ENCODE data around the gene UXS1.
A peak's percentile ranks its signal among the peaks of the same experiment; 100 is the strongest.

The UXS1 gene

DNA sequence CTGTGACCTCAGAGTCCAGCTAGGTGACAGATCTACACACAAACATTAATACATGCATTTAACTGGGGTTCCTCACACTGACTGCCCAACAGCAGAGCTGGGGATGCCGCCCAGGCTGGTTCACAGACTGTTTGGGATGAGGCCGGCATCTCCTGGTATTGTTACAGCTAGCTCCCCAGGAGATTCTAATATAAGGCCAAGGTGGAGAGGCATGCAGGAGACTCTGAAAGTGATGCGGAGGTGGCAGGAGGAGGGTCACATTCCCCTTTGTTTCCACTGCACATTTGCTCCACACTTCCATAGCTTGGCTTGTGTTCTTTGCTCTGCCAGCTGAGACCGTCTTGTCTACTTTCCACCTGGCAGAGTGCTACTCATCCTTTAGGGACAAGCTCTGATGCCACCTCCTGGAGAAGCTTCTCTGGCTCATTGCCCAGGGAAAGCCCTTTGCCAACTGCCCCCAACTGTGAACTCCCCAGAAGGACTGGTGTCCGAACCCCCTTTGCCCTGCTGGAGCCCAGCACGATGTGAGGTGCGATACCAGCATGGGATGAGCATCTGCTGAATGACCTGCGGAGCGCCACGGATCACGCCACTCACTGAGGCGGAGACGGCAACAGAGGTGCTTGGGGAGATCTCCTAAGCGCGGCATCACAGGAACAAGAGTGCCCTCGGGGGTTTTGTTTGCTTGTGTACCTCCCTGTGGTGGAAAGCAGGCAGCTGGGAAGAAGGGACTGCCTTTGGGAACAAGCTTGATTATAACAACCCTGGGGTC is 88.8 kb downstream of the UXS1 start:
- Mint-ChIP-seq H3K4me1 (peaks cover 17% of the 10 kb centered on the region), H3K27me3 (no peaks in the 10 kb centered on the region), H3K4me3 (no peak overlapping the region), H3K9me3 (no peaks in the 10 kb centered on the region), H3K27ac (no peak overlapping the region), H3K36me3 (peaks cover 19% of the 10 kb centered on the region)
- no peak for ATAC-seq

DNA sequence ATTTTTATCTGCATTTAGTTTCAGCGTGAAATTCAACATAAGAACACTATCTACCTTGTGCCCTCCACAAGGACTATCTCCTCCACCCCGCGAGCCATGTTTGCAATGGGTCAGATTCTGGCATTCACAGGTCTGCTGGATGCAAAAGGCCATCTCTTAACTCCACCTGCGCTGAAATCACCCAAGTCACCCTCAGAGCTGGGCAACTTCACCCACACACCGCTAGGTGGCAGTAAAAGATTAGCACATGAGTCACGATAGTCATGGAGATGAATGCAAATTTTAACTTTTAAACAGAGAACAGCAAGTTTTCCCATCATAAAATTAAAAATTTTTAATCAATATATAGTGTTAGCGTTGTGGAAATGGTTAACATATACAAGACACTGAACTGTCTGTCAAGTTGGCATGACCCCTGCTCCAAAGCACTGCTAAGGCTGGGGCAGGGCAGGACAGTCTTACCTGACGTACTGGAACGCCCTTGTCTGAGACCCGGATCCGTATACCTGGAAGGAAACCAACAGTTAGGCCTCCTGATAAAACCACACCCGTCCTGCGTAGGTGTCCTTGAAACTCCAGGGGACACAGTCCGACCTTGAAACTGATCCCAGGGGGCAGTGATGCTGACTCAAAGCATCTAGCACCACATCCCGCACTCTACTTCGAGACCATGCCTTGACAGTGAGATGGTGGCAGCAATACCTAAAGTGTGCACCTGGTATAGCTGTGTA is 89.6 kb downstream of the UXS1 start:
- no peak overlapping the region for H3K27ac Mint-ChIP-seq
- peak; percentile 54 for ATAC-seq
- no peaks in the 10 kb centered on the region for H3K27me3 Mint-ChIP-seq
- peaks cover 17% of the 10 kb centered on the region for H3K4me1 Mint-ChIP-seq
- no peaks in the 10 kb centered on the region for H3K9me3 Mint-ChIP-seq
- peaks cover 25% of the 10 kb centered on the region for H3K36me3 Mint-ChIP-seq
- no peak overlapping the region for H3K4me3 Mint-ChIP-seq

DNA sequence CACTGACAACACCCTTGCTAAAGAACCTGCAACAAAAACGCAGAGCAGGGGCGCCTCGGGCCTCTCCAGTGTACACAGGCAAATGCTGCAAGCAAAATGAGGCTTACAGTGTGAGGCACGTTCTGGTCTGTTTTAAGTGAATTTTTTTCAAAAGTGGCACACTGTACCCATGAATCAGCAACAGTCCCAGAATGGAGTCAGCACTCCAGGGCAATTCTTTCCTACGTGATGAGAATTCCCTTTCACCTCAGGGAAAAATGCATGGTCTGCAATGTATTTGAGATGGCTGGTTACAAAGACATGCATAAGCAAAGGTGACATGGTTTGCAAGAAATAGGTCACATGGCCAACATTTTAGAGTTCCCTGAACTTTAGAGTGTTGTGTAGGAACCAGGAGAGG is 94.4 kb downstream of the UXS1 start:
- ATAC-seq = no peak
- H3K27ac Mint-ChIP-seq = no peak overlapping the region
- no peak overlapping the region for H3K4me3 Mint-ChIP-seq
- no peaks in the 10 kb centered on the region for H3K9me3 Mint-ChIP-seq
- no peaks in the 10 kb centered on the region for H3K27me3 Mint-ChIP-seq
- H3K4me1 Mint-ChIP-seq = peaks cover 20% of the 10 kb centered on the region
- H3K36me3 Mint-ChIP-seq = peaks cover 49% of the 10 kb centered on the region

DNA sequence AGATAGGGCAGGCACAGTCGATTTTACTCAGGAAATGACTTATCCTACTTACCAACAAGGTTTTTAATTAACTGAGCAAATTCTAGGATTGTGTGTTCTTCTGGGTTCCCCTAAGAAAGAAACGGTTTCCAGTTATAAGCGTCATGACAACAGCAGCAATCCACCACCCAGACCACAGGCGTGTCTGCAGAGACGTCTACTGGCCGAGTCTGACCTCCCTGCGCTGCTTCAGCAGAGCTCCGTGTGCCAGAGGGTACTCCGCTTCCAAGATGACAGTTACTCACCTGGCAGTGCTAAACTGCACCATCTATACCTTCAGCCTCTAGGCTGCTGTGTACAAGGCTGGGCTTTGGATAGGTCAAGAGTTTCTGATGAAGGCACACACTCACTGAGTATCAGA is 95.4 kb downstream of the UXS1 start:
- H3K4me3 Mint-ChIP-seq = no peak overlapping the region
- no peak overlapping the region for H3K27ac Mint-ChIP-seq
- ATAC-seq = no peak
- peaks cover 59% of the 10 kb centered on the region for H3K36me3 Mint-ChIP-seq
- H3K4me1 Mint-ChIP-seq = peaks cover 14% of the 10 kb centered on the region
- H3K9me3 Mint-ChIP-seq = no peaks in the 10 kb centered on the region
- no peaks in the 10 kb centered on the region for H3K27me3 Mint-ChIP-seq

DNA sequence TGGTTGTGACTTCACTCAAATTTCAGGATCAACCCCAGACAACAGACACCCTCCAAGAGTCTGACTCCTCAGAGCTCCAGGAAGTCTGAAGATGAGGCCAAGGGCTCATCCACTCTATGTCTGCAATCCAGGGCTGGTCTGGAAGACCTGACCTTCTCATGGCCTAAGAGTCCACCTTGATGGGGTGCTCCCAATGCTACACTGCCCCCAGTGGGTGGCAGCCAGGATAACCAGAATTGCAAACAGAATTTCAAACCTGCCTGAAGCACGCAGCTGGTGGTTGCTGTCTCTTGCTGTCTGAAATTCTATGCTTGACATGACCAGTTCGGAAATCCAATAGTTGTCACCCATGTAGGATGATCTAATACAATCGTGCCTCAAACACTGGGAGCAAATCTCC is 96.0 kb downstream of the UXS1 start:
- Mint-ChIP-seq H3K9me3 (no peaks in the 10 kb centered on the region), H3K4me1 (peaks cover 14% of the 10 kb centered on the region), H3K36me3 (peaks cover 65% of the 10 kb centered on the region), H3K27me3 (no peaks in the 10 kb centered on the region), H3K27ac (no peak overlapping the region), H3K4me3 (no peak overlapping the region)
- ATAC-seq = no peak

DNA sequence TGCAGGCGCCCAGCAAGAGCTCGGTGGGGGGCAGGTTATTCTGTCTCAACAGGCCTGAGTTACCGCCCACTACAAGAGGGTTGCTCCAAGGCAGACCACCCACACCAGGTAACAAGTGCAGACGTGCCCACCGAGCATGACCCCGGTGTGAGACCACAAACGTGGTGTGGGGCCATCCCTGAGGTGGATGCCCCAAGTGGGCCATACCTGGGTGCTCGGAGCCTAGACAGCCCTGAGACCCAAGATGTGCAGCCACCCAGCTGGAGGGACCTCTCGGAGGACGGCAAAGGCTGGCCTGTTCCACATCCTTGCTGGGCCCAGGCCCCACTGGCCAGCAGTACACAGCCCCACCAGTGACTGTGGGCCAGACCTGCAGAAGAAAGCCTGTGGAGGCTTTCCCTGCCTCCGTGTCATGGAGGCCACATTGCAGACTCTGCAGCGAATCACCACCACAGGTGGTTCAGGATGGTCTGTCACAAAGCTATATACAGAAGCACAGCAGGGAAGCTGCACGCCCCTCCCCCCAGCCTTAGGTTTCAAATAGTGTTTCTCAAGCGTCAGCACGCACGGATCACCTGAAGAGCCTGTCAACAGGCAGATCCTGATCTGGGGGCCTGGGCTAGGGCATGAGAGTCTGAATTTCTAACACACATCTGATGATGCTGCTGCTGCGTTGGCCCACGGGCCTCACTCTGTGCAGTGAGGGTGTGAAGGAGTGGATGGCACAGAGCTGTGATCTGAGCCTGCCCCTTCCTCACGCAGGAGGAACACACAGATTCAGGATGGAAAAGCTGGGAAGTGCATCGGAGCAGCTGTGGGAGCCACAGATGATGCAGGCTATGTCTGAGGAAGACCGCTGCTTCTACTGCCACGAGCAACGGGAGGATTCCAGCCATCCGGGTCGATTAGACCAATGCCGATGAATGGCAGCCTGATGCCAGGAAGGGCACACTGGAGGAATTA is 96.8 kb downstream of the UXS1 start:
- H3K4me1 Mint-ChIP-seq = peaks cover 14% of the 10 kb centered on the region
- no peak overlapping the region for H3K27ac Mint-ChIP-seq
- no peaks in the 10 kb centered on the region for H3K27me3 Mint-ChIP-seq
- H3K36me3 Mint-ChIP-seq = peaks cover 72% of the 10 kb centered on the region
- ATAC-seq = no peak
- H3K4me3 Mint-ChIP-seq = no peak overlapping the region
- no peaks in the 10 kb centered on the region for H3K9me3 Mint-ChIP-seq

DNA sequence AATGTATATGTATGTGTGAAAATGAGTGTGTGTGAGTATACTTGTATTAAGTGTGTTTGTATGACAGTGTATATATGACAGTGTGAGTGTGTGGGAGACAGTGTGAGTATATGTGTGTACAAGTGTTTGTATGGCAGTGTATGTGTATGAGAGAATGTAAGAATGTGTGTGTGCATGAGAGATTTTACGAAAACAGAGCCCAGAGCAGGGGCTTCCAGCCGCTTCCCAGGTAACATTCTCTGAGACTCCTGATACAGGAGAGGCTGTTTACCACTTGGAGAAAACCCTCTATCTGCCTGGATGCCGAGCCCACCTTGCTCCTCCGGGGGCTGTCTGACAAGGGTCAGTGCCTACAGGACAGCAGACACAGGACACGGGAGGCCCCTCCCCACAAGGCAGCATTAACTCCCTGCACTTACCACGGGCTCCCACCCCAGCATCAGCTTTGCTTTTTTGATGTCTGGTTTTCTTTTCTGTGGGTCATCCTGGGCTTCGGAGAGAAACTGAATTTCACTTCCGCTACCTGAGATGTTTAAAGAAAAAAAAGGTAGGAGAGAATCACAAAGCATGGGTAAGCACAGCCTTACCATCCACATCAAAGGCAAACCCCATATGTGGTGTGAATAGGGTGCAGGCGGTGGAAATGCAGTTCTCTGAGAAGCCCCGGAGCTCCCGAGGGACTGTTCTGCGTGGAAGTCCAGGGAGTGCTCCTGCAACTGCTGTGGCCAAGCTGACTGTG is 97.6 kb downstream of the UXS1 start:
- no peak for ATAC-seq
- H3K36me3 Mint-ChIP-seq = peaks cover 74% of the 10 kb centered on the region
- no peaks in the 10 kb centered on the region for H3K27me3 Mint-ChIP-seq
- no peaks in the 10 kb centered on the region for H3K9me3 Mint-ChIP-seq
- peaks cover 14% of the 10 kb centered on the region for H3K4me1 Mint-ChIP-seq
- H3K4me3 Mint-ChIP-seq = peak overlapping the region; percentile 0
- peak overlapping the region; percentile 58 for H3K27ac Mint-ChIP-seq

DNA sequence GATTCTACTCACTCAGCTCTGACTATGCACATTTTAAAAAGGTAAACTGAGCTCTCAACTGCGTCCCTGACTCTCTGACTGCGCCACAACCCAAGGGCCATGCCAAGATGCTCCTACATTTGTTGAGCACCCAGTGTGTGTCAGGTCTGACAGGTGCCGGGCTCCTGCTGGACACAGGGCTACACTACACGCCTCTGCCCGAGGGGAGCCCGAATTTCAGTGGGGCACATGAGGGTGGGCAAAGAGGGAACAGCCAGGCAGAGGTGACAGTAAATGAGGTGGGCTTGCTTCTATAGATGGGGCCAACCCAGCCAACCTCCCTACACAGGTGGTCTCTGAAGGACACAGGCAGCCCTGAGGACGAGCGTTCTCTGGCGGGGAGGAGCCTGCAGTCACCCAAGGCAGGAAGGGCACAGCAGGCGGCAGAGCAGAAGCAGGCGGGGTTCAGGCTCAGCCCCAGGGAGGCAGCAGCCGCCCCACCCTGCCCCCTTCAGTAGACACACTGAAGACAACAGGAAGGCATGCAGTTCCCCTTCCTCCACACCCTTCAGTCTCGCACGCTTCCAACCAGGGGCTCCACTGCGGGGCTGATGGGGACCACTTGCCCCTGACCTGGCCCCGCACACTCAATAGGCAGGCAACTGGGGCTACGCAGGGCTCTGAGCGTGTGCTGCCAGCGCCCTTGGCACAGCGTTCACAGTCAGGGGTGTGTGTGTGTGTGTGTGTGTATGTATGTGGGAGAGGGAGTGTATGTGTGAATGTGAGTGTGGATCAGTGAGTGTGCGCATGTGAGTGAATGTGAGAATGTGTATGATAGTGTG is 98.4 kb downstream of the UXS1 start:
- Mint-ChIP-seq H3K4me3 (peak overlapping the region; percentile 15), H3K27me3 (no peaks in the 10 kb centered on the region), H3K36me3 (peaks cover 69% of the 10 kb centered on the region), H3K9me3 (no peaks in the 10 kb centered on the region), H3K27ac (peak overlapping the region; percentile 58), H3K4me1 (peaks cover 14% of the 10 kb centered on the region)
- peak; percentile 92 for ATAC-seq

DNA sequence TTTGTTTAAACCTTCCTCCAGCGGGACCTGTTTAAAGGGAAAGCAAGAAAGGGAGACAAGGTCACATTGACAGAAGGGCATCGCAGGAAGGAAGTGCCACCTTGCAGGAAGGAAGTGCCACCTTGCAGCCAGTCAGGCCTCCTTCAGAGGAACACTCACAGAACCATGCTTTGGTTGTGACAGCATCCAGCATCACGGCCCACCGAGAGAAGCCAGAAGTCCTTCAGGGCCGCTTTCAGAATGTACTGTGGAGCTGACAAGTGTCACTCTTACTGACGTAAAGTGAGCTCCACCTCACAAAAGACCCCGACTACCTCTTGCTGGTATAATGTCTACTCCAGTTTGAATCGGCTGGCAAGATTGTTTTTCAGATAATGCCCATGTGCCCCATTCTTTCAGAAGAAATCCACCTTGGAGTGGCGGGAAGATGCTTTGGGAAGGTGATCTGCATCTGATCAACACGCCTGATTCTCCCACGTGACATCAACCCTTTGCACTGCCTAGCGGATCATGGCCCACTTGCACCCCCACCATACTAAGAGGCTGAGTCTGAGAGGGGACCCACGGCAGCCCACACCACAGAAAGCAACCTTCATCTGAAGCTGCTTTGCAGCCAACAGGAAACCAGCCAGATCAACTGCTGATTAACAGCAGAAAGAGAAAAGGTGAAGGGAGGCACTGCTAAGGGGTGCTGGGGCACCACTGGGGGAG is 99.8 kb downstream of the UXS1 start:
- Mint-ChIP-seq H3K27ac (no peak overlapping the region), H3K36me3 (peaks cover 69% of the 10 kb centered on the region), H3K27me3 (no peaks in the 10 kb centered on the region), H3K4me1 (peaks cover 14% of the 10 kb centered on the region), H3K4me3 (no peak overlapping the region), H3K9me3 (no peaks in the 10 kb centered on the region)
- ATAC-seq = no peak

DNA sequence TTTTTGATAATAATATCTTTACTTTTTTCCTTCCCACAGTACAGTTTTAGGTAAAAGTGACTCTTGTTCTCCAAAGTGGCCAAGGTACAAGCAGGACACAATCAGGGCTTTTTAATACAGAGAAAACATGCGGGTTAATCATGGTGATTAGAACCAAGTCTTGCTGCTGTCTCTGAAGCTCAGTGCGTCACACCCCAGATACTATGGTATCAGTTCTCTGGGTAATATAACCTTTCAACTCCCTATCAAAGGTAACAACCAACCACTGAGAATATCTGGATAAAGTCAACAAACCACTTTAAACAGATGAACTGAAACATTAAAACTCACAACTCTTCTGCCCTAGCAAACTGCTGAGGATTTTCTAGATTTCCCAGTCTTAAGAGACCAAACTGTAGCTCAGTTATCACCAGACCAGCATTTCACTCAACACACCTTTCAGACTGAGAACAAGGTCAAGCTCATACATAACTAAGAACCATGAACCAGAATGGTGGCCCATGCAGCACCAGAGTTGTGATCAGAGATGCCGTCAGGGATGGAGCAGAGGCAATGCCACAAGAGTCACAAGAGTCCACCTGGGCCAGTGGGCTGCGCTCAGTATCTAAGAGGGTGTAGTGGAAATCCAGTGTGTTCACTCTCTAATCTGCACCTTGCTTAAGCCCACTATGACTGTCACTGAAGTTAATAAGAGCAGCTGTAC is 103.0 kb downstream of the UXS1 start:
- H3K36me3 Mint-ChIP-seq = peaks cover 64% of the 10 kb centered on the region
- H3K4me1 Mint-ChIP-seq = peaks cover 20% of the 10 kb centered on the region
- no peak overlapping the region for H3K4me3 Mint-ChIP-seq
- H3K9me3 Mint-ChIP-seq = peaks cover 5% of the 10 kb centered on the region
- H3K27ac Mint-ChIP-seq = no peak overlapping the region
- H3K27me3 Mint-ChIP-seq = no peaks in the 10 kb centered on the region
- no peak for ATAC-seq

DNA sequence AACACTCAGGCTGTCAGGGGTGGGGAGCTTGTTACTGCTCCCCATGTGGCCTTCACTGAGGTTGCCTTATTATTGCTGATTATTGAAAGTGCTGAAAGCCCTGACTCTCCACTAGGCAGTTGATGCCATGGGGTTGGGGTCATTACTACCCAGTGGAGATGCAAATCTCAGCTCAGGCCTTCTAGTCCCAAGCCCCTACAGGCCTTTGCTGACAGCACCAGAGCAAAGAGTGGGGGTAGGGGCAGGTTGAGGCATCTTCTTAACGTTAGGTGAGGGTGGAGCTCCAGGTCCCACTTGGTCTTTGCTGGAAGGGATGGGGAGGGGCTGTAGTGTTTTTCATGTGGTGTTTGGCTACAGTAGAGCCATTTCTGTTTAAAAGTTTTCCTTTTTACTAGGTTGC is 104.5 kb downstream of the UXS1 start:
- Mint-ChIP-seq H3K4me3 (no peak overlapping the region), H3K36me3 (peaks cover 59% of the 10 kb centered on the region), H3K27ac (no peak overlapping the region), H3K4me1 (peaks cover 12% of the 10 kb centered on the region), H3K9me3 (peaks cover 5% of the 10 kb centered on the region), H3K27me3 (no peaks in the 10 kb centered on the region)
- no peak for ATAC-seq

DNA sequence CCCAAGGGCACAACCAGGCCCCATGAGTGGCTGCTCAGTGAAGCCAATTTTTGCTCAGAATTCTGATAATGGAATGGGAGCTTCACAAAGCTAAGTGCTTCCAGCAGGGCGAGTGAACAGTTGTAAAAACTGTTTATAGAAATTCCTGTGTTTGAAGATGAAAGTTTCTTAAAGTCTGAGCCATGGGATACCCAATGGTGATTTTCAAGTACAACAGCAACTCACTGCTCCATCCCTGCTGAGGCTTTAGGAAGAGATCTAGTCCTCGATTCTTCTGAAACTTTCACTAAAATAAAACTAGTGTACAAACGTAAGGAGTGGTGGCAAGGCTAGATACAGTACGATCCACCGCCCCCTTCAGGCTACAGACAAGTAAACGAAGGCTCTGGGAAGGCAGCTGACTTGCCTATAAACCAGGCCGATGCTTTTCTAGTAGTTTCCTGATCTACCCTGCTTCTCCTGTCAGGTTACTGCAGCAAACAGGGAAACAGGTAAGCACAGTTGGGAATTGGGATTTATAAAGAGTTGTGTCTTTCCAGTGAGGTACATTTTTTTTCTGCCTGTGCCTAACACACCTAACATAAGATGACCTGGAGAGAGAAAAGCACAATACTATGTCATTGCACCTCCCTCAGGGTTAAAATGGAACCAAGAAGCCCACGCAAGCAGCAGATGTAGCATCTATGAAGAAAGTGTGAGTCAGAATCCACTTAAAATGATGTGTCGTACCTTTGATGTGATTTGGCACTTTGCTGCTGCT is 108.7 kb downstream of the UXS1 start:
- Mint-ChIP-seq H3K9me3 (peaks cover 10% of the 10 kb centered on the region), H3K27ac (no peak overlapping the region), H3K4me1 (peaks cover 12% of the 10 kb centered on the region), H3K36me3 (peaks cover 23% of the 10 kb centered on the region), H3K4me3 (no peak overlapping the region), H3K27me3 (no peaks in the 10 kb centered on the region)
- no peak for ATAC-seq
